ENCODE data around the gene JRKL.
"Not testable (repeated sequence)": the region's sequence is repeated elsewhere in the genome, so short reads cannot be mapped to it uniquely, and the experiment has no call there.

Gene JRKL

GRCh38 chr11:96393753-96394348 is 4.0 kb downstream of the JRKL start:
- FAIRE-seq = no peak

GRCh38 chr11:96394773-96395172 is 5.0 kb downstream of the JRKL start:
- DNase-seq (ENCODE audit: insufficient read length, low spot score) (no peak), FAIRE-seq (no peak)

More at GRCh38 chr11:96393753-96394348, 4.0 kb downstream of the JRKL start:
- peak; percentile 42 for DNase-seq (ENCODE audit: insufficient read length, low spot score)

- FAIRE-seq = no peak
- DNase-seq (ENCODE audit: insufficient read length, low spot score) = no peak
These were observed 6.8 kb downstream of the JRKL start for GRCh38 chr11:96396637-96397036.

- DNase-seq (ENCODE audit: insufficient read length, low spot score) (no peak), FAIRE-seq (peak; percentile 38)
These were observed 8.1 kb downstream of the JRKL start for GRCh38 chr11:96397863-96398262.

GRCh38 chr11:96400697-96401096 is 10.9 kb downstream of the JRKL start:
- no peak for FAIRE-seq
- DNase-seq (ENCODE audit: insufficient read length, low spot score) = no peak

- not testable (repeated sequence) for DNase-seq (ENCODE audit: insufficient read length, low spot score); FAIRE-seq
These were observed 21.6 kb downstream of the JRKL start for GRCh38 chr11:96411412-96411811.

- DNase-seq (ENCODE audit: insufficient read length, low spot score) (no peak), FAIRE-seq (no peak)
These were observed 23.1 kb downstream of the JRKL start for GRCh38 chr11:96412761-96413381.

- DNase-seq (ENCODE audit: insufficient read length, low spot score) (no peak), FAIRE-seq (peak; percentile 9)
These were observed 23.6 kb downstream of the JRKL start for GRCh38 chr11:96413408-96413807.

GRCh38 chr11:96424693-96425092 is 34.9 kb downstream of the JRKL start:
- FAIRE-seq (no peak), DNase-seq (ENCODE audit: insufficient read length, low spot score) (no peak)

GRCh38 chr11:96430668-96431067 is 40.9 kb downstream of the JRKL start:
- FAIRE-seq = no peak
- no peak for DNase-seq (ENCODE audit: insufficient read length, low spot score)

GRCh38 chr11:96432654-96433053 is 42.8 kb downstream of the JRKL start:
- not testable (repeated sequence) for FAIRE-seq; DNase-seq (ENCODE audit: insufficient read length, low spot score)
